GM21619 (cell line): ENCODE measurements around the gene MORF4L1.
A peak's percentile ranks its signal among the peaks of the same experiment; 100 is the strongest.
"Not testable (repeated sequence)": the region's sequence is repeated elsewhere in the genome, so short reads cannot be mapped to it uniquely, and the experiment has no call there.

ENCODE experiments used
- ATAC-seq: cut with Tn5 transposase; IDR thresholded peaks from one replicate; pipeline ENCODE4 v1.9.1; 2021; ENCODE audit not compliant: unreplicated experiment

Gene MORF4L1

GRCh38 chr15:78900819-78901533, 28.3 kb downstream of the MORF4L1 start:
- not testable (repeated sequence) for ATAC-seq

GRCh38 chr15:78902281-78903032, 29.8 kb downstream of the MORF4L1 start:
- ATAC-seq, result not testable (repeated sequence)

GRCh38 chr15:78904599-78905358, 32.1 kb downstream of the MORF4L1 start:
- no peak for ATAC-seq

GRCh38 chr15:78906316-78906620, 33.6 kb downstream of the MORF4L1 start:
- no peak for ATAC-seq

- ATAC-seq, result no peak
Measured at GRCh38 chr15:78907577-78907976, 34.9 kb downstream of the MORF4L1 start.

GRCh38 chr15:78909160-78909695, 36.5 kb downstream of the MORF4L1 start:
- ATAC-seq, result no peak

GRCh38 chr15:78909791-78910228, 37.1 kb downstream of the MORF4L1 start:
- peak; percentile 56 for ATAC-seq

- no peak for ATAC-seq
Measured at GRCh38 chr15:78910271-78910670, 37.6 kb downstream of the MORF4L1 start.

- no peak for ATAC-seq
Measured at GRCh38 chr15:78912316-78912715, 39.6 kb downstream of the MORF4L1 start.

GRCh38 chr15:78913012-78913411, 40.3 kb downstream of the MORF4L1 start:
- ATAC-seq, result no peak

- ATAC-seq, result no peak
Measured at GRCh38 chr15:78914027-78914764, 41.5 kb downstream of the MORF4L1 start.

- ATAC-seq, result no peak
Measured at GRCh38 chr15:78915341-78916087, 42.8 kb downstream of the MORF4L1 start.

GRCh38 chr15:78916088-78916487, 43.4 kb downstream of the MORF4L1 start:
- no peak for ATAC-seq

GRCh38 chr15:78917888-78918287, 45.2 kb downstream of the MORF4L1 start:
- ATAC-seq, result no peak

GRCh38 chr15:78921517-78921916, 48.8 kb downstream of the MORF4L1 start:
- ATAC-seq, result no peak

GRCh38 chr15:78921940-78922339, 49.2 kb downstream of the MORF4L1 start:
- ATAC-seq, result no peak

GRCh38 chr15:78922527-78922926, 49.8 kb downstream of the MORF4L1 start:
- ATAC-seq, result no peak

GRCh38 chr15:78923015-78923414, 50.3 kb downstream of the MORF4L1 start:
- ATAC-seq, result no peak

- ATAC-seq, result no peak
Measured at GRCh38 chr15:78923480-78924360, 51.0 kb downstream of the MORF4L1 start.
